SK-N-SH (cell line): Measurements from ENCODE around the gene TNFRSF21. TPM values are rescaled to one million over a fixed set of nuclear protein-coding genes. Genes with fewer than 3 reads are reported as not detected.
"Not testable (repeated sequence)": the region's sequence is repeated elsewhere in the genome, so short reads cannot be mapped to it uniquely, and the experiment has no call there.

Experiments used
- CTCF ChIA-PET: fragments of 300-600, 350-600 bp; formaldehyde crosslinking; extraction: SDS; loops from one replicate; lab custom pipeline; 2021; lab: Yijun Ruan, JAX
- POLR2A ChIA-PET: fragments of 350-600 bp; sonication (Branson Sonifier 250); formaldehyde crosslinking; extraction: SDS; loops from one replicate; lab custom pipeline; 2020; ENCODE audit warnings: antibody characterized with exemption, inconsistent platforms; lab: Yijun Ruan, JAX
- DNase-seq: peaks from one replicate; pipeline ENCODE4 v3.0.0; 2012
- H2AFZ ChIP-seq: fragments of 200-600 bp; sonication (generic); 2 replicates; pipeline ENCODE4 v1.8.1; 2016; ENCODE audit warnings: antibody characterized with exemption, mild to moderate bottlenecking, low read depth
- H3F3A ChIP-seq: fragments of 200-600 bp; sonication (generic); replicated peaks from 2 replicates; pipeline ENCODE3; 2016; ENCODE audit warnings: antibody characterized with exemption, mild to moderate bottlenecking; ENCODE audit not compliant: insufficient read depth
- H3K27ac ChIP-seq, 2 experiments: fragments of 200-500 bp in 1 of 2; fragments of 200-600 bp in 1 of 2; sonication (Bioruptor generic) in 1 of 2; sonication (generic), shearing (Covaris generic) in 1 of 2; 2 replicates each; pipeline versions ENCODE4 v1.5.1 to v1.6.1; 2014 to 2016; ENCODE audit warnings: low read depth in 2 of 2, inconsistent platforms in 1 of 2, low read length in 1 of 2, mild to moderate bottlenecking in 1 of 2, mixed read lengths in 1 of 2
- H3K27me3 ChIP-seq: fragments of 200-600 bp; sonication (generic), shearing (Covaris generic); 2 replicates; pipeline ENCODE4 v1.6.1; 2016; ENCODE audit warnings: mixed run types; ENCODE audit not compliant: insufficient read depth
- H3K36me3 ChIP-seq, 2 experiments: fragments of 200-500 bp in 1 of 2; fragments of 200-600 bp in 1 of 2; sonication (Bioruptor generic) in 1 of 2; sonication (generic) in 1 of 2; replicated peaks in 1 of 2; 2 replicates each; pipeline versions ENCODE3 to v1.5.1; 2014 to 2016; ENCODE audit warnings: low read length in 1 of 2, mild to moderate bottlenecking in 1 of 2; ENCODE audit not compliant: insufficient read depth in 2 of 2, control insufficient read depth in 1 of 2
- H3K4me1 ChIP-seq, 2 experiments: fragments of 200-500 bp in 1 of 2; fragments of 200-600 bp in 1 of 2; sonication (Bioruptor generic) in 1 of 2; sonication (generic), shearing (Covaris generic) in 1 of 2; 2 replicates each; pipeline versions ENCODE4 v1.5.1 to v1.6.1; 2014 to 2016; ENCODE audit warnings: low read depth in 1 of 2, low read length in 1 of 2, mixed run types in 1 of 2; ENCODE audit not compliant: insufficient read depth in 2 of 2, control insufficient read depth in 1 of 2
- H3K4me2 ChIP-seq: fragments of 200-600 bp; sonication (generic), shearing (Covaris generic); 2 replicates; pipeline ENCODE4 v1.6.1; 2017; ENCODE audit warnings: mixed run types
- H3K4me3 ChIP-seq, 2 experiments: fragments of 200-500 bp in 1 of 2; fragments of 200-600 bp in 1 of 2; sonication (Bioruptor generic) in 1 of 2; sonication (generic), shearing (Covaris generic) in 1 of 2; 2 replicates each; pipeline versions ENCODE4 v1.5.1 to v1.8.1; 2014 to 2016; ENCODE audit warnings: low read depth in 2 of 2, inconsistent platforms in 1 of 2, low read length in 1 of 2, mild to moderate bottlenecking in 1 of 2, mixed read lengths in 1 of 2, moderate library complexity in 1 of 2
- H3K79me2 ChIP-seq: fragments of 200-600 bp; sonication (generic); 2 replicates; pipeline ENCODE4 v1.8.1; 2017; ENCODE audit warnings: mild to moderate bottlenecking; ENCODE audit not compliant: insufficient read depth
- H3K9ac ChIP-seq: fragments of 200-600 bp; sonication (generic); 2 replicates; pipeline ENCODE4 v1.6.1; 2017; ENCODE audit warnings: mixed run types
- H3K9me2 ChIP-seq: fragments of 200-600 bp; sonication (generic); 2 replicates; pipeline ENCODE4 v1.6.1; 2017; ENCODE audit warnings: mixed run types
- H3K9me3 ChIP-seq: fragments of 200-600 bp; sonication (generic); 2 replicates; pipeline ENCODE4 v1.6.1; 2017; ENCODE audit warnings: mixed run types, mild to moderate bottlenecking, moderate library complexity
- H4K20me1 ChIP-seq: fragments of 200-600 bp; sonication (generic); 2 replicates; pipeline ENCODE4 v1.6.1; 2017; ENCODE audit warnings: mild to moderate bottlenecking, mixed run types; ENCODE audit not compliant: insufficient read depth
- ELF1 ChIP-seq: IDR thresholded peaks from 2 replicates; pipeline ENCODE4 v1.4.0; 2012
- FOXJ3 ChIP-seq: sonication (generic); formaldehyde crosslinking; IDR thresholded peaks from 2 replicates; pipeline ENCODE4 v1.5.1; 2020; ENCODE audit warnings: mild to moderate bottlenecking, missing genetic modification reagents
- MEF2A ChIP-seq: IDR thresholded peaks from 2 replicates; pipeline ENCODE4 v1.4.0; 2012; ENCODE audit warnings: low read depth, borderline replicate concordance
- RAD21 ChIP-seq: IDR thresholded peaks from 2 replicates; pipeline ENCODE4 v1.6.1; 2012; ENCODE audit warnings: mild to moderate bottlenecking, low read length
- RFX5 ChIP-seq: IDR thresholded peaks from 2 replicates; pipeline ENCODE4 v1.6.1; 2012; ENCODE audit warnings: mild to moderate bottlenecking, improper control_type of control experiment, low read length
- SIN3A ChIP-seq: IDR thresholded peaks from 2 replicates; pipeline ENCODE4 v1.6.1; 2012; ENCODE audit warnings: low read depth, mild to moderate bottlenecking, low read length, moderate library complexity, borderline replicate concordance
- SMC3 ChIP-seq: IDR thresholded peaks from 2 replicates; pipeline ENCODE4 v1.6.1; 2012; ENCODE audit warnings: low read depth, low read length, improper control_type of control experiment
- TAF1 ChIP-seq: IDR thresholded peaks from 2 replicates; pipeline ENCODE4 v1.6.1; 2012; ENCODE audit warnings: low read depth, mild to moderate bottlenecking, low read length, moderate library complexity, borderline replicate concordance
- TCF12 ChIP-seq: IDR thresholded peaks from 2 replicates; pipeline ENCODE4 v1.4.0; 2012
- TEAD4 ChIP-seq: IDR thresholded peaks from 2 replicates; pipeline ENCODE4 v1.4.0; 2012; ENCODE audit warnings: mild to moderate bottlenecking, borderline replicate concordance; ENCODE audit not compliant: insufficient read depth
- YY1 ChIP-seq: IDR thresholded peaks from 2 replicates; pipeline ENCODE4 v1.4.0; 2012; ENCODE audit warnings: low read depth, mild to moderate bottlenecking
- WGBS: methylation state at CpG from one replicate; pipeline ENCODE4 v1.1.6; 2017; ENCODE audit warnings: low lambda C conversion rate; 5-methylcytosine and 5-hydroxymethylcytosine counted together
- polyA plus RNA-seq, 3 experiments: library from polyadenylated mRNA; depleted of rRNA; stranded (reverse); fragments of >200 nt; gene quantifications; 2 replicates each; pipeline ENCODE4 v1.2.3, GENCODE V29; 2012
- TF ChIP-seq, protein P1 (sequence below): IDR thresholded peaks from 2 replicates; pipeline ENCODE4 v1.4.0; 2012; ENCODE audit warnings: low read depth, borderline replicate concordance
- TF ChIP-seq, protein P2 (sequence below): fragments of 150-350 bp; IDR thresholded peaks from 2 replicates; pipeline ENCODE4 v1.6.1; 2017; ENCODE audit warnings: antibody characterized with exemption, low read length, low read depth, borderline replicate concordance

TNFRSF21 gene
- polyA plus RNA-seq, 1 of the 3 experiments (the other 2 are of a cell fraction): 9.2 TPM

GRCh38 chr6:47319382-47319781 is 9.7 kb upstream of the TNFRSF21 start:
- H3K27me3 ChIP-seq: peaks cover 3% of the 10 kb centered on the region; the same call in 1 of the 2 replicates
- H2AFZ ChIP-seq: no peak overlapping the region
- H3K79me2 ChIP-seq: no peaks in the 10 kb centered on the region
- H4K20me1 ChIP-seq: no peaks in the 10 kb centered on the region
- H3K4me3 ChIP-seq: no peak overlapping the region
- H3F3A ChIP-seq: no peaks in the 10 kb centered on the region
- no peak for DNase-seq
- H3K36me3 ChIP-seq: no peaks in the 10 kb centered on the region
- H3K9me3 ChIP-seq: no peaks in the 10 kb centered on the region
- H3K4me1 ChIP-seq: no peaks in the 10 kb centered on the region
- TF ChIP-seq ELF1 (no peak), TCF12 (no peak), YY1 (no peak), TEAD4 (no peak)
- TF ChIP-seq, protein P1, sequence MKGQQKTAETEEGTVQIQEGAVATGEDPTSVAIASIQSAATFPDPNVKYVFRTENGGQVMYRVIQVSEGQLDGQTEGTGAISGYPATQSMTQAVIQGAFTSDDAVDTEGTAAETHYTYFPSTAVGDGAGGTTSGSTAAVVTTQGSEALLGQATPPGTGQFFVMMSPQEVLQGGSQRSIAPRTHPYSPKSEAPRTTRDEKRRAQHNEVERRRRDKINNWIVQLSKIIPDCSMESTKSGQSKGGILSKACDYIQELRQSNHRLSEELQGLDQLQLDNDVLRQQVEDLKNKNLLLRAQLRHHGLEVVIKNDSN: no peak
- no peak overlapping the region for H3K9ac ChIP-seq
- WGBS: 30% methylated on average over 3 of the region's 3 CpGs
- no peak overlapping the region for H3K4me2 ChIP-seq
- ChIA-PET POLR2A (no interaction called here), CTCF (interaction anchor here (1.2 to 2.0 kb wide), 3 partner anchors 9 to 470 kb away, joined by 4 to 8 read pairs (median 4); partner anchors contain the start of gene TNFRSF21)
- no peaks in the 10 kb centered on the region for H3K9me2 ChIP-seq
- no peak overlapping the region for H3K27ac ChIP-seq

GRCh38 chr6:47318236-47318989 is 8.7 kb upstream of the TNFRSF21 start:
- no peak for TF ChIP-seq TEAD4
- TF ChIP-seq SIN3A: no peak
- TF ChIP-seq MEF2A: no peak
- TF ChIP-seq, protein P2, sequence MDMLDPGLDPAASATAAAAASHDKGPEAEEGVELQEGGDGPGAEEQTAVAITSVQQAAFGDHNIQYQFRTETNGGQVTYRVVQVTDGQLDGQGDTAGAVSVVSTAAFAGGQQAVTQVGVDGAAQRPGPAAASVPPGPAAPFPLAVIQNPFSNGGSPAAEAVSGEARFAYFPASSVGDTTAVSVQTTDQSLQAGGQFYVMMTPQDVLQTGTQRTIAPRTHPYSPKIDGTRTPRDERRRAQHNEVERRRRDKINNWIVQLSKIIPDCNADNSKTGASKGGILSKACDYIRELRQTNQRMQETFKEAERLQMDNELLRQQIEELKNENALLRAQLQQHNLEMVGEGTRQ: no peak
- TF ChIP-seq RFX5: no peak
- no peak for TF ChIP-seq SMC3
- TF ChIP-seq RAD21: no peak
- no peak for TF ChIP-seq FOXJ3 (CRISPR knock-in tag)
- TF ChIP-seq TAF1: no peak
- H3K79me2 ChIP-seq: no peaks in the 10 kb centered on the region
- no peak overlapping the region for H3K4me2 ChIP-seq
- no peak overlapping the region for H3K27ac ChIP-seq
- H3K4me3 ChIP-seq: no peak overlapping the region
- no peak overlapping the region for H3K9ac ChIP-seq
- 32% methylated on average over 3 of the region's 3 CpGs for WGBS
- no peaks in the 10 kb centered on the region for H4K20me1 ChIP-seq
- H3K4me1 ChIP-seq: no peaks in the 10 kb centered on the region
- H3F3A ChIP-seq: no peaks in the 10 kb centered on the region
- no peaks in the 10 kb centered on the region for H3K9me2 ChIP-seq
- DNase-seq: no peak
- no peaks in the 10 kb centered on the region for H3K36me3 ChIP-seq
- H2AFZ ChIP-seq: no peak overlapping the region
- no peaks in the 10 kb centered on the region for H3K9me3 ChIP-seq
- POLR2A ChIA-PET: interaction anchor here (0.6 kb wide), 1 partner anchor 125 kb away, joined by 3 read pairs; no protein-coding TSS in a partner anchor
- CTCF ChIA-PET: interaction anchor here (1.7 to 2.0 kb wide), 2 partner anchors 8 to 469 kb away, joined by 4 read pairs; partner anchors contain the start of gene TNFRSF21
- peaks cover 4% of the 10 kb centered on the region; the same call in 1 of the 2 replicates for H3K27me3 ChIP-seq

- not testable (repeated sequence) for H3K4me2 ChIP-seq, H3K9ac ChIP-seq, H3K4me3 ChIP-seq
Observed at GRCh38 chr6:47315181-47315580, 5.5 kb upstream of the TNFRSF21 start.

More at GRCh38 chr6:47315181-47315580, 5.5 kb upstream of the TNFRSF21 start:
- H3F3A ChIP-seq, H3K36me3 ChIP-seq, H3K9me2 ChIP-seq, H3K79me2 ChIP-seq, H3K9me3 ChIP-seq, H2AFZ ChIP-seq, H4K20me1 ChIP-seq, CTCF ChIA-PET, POLR2A ChIA-PET, DNase-seq, H3K4me1 ChIP-seq, H3K27ac ChIP-seq: not testable (repeated sequence)
- H3K27me3 ChIP-seq: peaks cover 14% of the 10 kb centered on the region; the same call in 1 of the 2 replicates
- WGBS: 69% methylated on average over 8 of the region's 8 CpGs
